Stimulated activated CD4-positive, alpha-beta T cell treated with anti-CD3 and anti-CD28 coated beads, Interleukin-1b, Interleukin-23, amount 100 ng/mL, for 24 hours (primary cell): ENCODE data around the gene TRAF2.
A peak's percentile ranks its signal among the peaks of the same experiment; 100 is the strongest.
"Not testable (repeated sequence)": the region's sequence is repeated elsewhere in the genome, so short reads cannot be mapped to it uniquely, and the experiment has no call there.

Source experiments
- DNase-seq, 4 experiments: peaks; one replicate each; pipeline ENCODE4 v3.0.0-alpha.2; 2020; ENCODE audit warnings: low read depth in 4 of 4, low spot score in 1 of 4

Gene TRAF2

GRCh38 chr9:136881691-136882108 is 4.6 kb upstream of the TRAF2 start:
- peak in 2 of 4 experiments; percentile 54 to 59 for DNase-seq

GRCh38 chr9:136882109-136882946 is 4.0 kb upstream of the TRAF2 start:
- DNase-seq = peak; percentile 65 to 92 (median 74)

GRCh38 chr9:136882947-136883283 is 3.4 kb upstream of the TRAF2 start:
- not testable (repeated sequence) for DNase-seq

DNA sequence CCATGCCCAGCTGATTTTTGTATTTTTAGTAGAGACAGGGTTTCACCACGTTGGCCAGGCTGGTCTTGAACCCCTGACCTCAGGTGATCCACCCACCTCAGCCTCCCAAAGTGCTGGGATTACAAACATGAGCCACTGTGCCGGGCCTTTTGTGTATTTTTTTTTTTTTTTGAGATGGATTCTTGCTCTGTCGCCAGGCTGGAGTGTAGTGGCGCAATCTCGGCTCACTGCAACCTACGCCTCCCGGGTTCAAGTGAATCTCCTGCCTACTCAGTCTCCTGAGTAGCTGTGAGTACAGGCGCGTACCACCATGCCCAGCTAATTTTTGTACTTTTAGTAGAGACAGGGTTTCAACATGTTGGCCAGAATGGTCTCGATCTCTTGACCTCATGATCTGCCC is 2.6 kb upstream of the TRAF2 start:
- DNase-seq = not testable (repeated sequence)

GRCh38 chr9:136886610-136887597 is 588 bp downstream of the TRAF2 start:
- DNase-seq = peak in 1 of 4 experiments; percentile 46

GRCh38 chr9:136888454-136888853 is 2.1 kb downstream of the TRAF2 start:
- DNase-seq = no peak

- DNase-seq = no peak
Measured at GRCh38 chr9:136889858-136890257, 3.5 kb downstream of the TRAF2 start.

DNA sequence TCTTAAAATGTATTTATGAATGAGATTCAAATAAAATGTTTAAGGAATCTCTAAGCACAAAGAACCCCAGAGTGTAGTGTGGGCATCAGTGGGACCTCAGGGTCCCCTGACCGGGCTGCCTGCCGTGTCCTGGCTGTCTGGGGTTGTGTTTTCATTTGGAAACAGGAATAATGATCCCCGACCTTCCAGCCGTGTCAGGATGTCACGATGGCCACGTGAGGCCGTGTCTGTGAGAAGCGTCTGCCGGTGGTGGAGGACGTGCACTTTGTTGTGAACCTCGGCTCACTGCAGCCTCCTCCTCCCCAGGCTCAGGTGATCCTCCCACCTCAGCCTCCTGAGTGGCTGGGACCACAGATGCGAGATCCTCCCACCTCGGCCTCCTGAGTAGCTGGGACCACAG is 4.3 kb downstream of the TRAF2 start:
- no peak for DNase-seq

- no peak for DNase-seq
Measured at GRCh38 chr9:136896027-136896426, 9.7 kb downstream of the TRAF2 start.

DNA sequence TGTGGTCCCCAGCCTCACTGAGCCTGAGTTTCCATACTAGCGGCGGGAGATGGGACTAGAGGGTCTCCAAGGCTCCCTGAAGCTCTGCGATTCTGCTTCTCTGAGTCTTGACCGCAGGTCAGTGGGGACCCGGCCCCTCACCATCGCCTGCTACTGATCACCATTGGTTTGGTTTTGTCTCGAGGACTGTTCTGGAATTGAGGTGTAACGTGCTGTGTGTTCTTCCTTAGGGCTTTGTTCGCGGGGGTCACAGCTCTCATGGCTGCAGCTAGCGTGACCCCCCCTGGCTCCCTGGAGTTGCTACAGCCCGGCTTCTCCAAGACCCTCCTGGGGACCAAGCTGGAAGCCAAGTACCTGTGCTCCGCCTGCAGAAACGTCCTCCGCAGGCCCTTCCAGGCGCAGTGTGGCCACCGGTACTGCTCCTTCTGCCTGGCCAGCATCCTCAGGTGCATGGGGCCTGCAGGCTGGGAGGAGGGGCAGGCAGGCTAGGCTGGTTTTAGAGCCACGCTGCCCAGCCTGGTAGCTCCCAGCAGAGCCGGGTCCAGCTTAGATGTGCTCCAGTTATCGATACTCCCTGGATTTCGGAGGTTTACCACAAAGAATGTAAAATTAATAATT is 12.3 kb downstream of the TRAF2 start:
- no peak for DNase-seq

- DNase-seq = no peak
Measured at GRCh38 chr9:136899196-136899595, 12.9 kb downstream of the TRAF2 start.

GRCh38 chr9:136900556-136900955 is 14.2 kb downstream of the TRAF2 start:
- DNase-seq = no peak

DNA sequence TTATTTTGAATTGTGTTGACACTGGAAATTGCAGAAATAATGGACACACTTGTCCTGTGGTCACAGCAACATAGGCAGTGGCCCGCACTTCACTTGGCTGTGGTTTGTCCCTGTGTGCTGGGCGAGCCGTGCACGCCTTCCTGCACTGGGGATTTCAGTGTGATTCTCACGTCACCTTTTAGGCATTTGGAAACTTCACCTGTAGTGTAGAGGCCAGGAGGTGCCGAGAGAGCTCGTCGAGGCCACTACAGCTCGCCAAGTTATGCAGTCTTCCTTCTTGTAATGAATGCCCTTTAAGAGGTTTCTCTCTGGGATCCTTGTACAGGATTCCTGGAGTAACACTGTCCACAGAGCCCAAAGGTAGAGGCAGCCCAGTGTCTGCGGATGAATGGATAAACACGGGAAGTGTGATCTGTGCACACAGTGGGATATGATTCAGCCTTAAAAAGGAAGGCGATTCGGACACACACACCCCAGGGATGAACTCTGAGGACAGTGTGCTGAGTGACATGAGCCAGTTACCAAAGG is 14.7 kb downstream of the TRAF2 start:
- DNase-seq = no peak

GRCh38 chr9:136901516-136902258 is 15.4 kb downstream of the TRAF2 start:
- peak; percentile 47 to 75 (median 54) for DNase-seq

DNA sequence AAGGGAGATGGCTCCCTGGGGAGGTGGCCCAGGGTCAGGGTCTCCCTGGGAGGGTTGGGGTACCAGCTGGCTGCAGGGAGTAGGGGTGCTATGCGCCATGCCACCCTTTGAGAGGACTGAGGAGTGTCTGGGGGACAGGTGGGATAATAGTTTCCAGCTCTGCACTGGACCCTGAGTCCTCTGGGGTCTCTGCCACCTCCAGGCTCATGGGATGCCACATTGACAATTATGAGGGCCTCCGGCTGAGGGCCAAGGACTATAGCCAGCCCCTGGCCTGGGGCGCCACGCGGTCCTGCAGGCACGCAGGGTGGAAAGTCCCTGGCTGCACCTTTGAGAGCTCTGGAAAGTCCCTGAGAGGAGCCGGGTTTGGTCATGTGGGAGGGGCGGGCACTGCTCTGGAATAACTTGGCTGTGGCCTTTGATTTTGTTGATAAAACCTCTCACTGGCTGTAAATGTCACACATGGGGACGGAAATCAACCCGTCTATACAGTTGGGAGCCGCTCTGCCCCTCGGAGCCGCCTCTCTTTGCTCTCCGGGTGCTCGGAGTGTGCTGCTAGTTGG is 16.0 kb downstream of the TRAF2 start:
- DNase-seq = peak; percentile 57 to 86 (median 72)

DNA sequence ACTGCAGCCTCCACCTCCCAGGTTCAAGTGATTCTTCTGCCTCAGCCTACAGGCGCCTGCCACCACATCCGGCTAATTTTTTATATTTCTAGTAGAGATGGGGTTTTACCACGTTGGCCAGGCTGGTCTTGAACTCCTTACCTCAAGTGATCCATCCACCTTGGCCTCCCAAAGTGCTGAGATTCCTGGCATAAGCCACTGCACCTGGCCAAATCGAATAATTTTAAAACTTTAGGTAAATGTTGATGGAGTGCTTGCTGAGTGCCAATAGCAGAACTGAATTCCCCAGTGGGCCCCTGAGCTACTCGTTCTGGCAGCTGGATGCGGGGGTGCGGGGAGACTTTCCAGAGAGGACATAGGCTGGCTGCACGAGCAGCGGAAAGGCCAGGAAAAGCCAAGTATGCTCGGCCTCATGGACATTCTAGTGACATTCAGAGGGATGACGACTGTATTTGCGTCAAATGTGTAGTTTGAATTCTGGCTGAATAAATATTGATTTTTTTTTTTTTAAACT is 16.8 kb downstream of the TRAF2 start:
- DNase-seq = no peak

DNA sequence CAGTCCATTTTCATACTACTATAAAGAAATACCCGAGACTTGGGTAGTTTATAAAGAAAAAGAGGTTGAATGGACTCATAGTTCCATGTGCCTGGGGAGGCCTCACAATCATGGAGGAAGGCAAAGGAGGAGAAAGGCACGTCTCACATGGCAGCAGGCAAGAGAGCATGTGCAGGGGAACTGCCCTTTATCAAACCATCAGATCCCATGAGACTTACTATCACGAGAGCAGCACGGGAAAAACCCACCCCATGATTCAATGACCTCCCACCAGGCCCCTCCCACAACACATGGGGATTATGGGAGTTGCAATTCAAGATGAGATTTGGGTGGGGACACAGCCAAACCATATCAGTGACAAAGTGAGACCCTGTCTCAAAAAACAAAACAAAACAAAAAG is 19.9 kb downstream of the TRAF2 start:
- no peak for DNase-seq

DNA sequence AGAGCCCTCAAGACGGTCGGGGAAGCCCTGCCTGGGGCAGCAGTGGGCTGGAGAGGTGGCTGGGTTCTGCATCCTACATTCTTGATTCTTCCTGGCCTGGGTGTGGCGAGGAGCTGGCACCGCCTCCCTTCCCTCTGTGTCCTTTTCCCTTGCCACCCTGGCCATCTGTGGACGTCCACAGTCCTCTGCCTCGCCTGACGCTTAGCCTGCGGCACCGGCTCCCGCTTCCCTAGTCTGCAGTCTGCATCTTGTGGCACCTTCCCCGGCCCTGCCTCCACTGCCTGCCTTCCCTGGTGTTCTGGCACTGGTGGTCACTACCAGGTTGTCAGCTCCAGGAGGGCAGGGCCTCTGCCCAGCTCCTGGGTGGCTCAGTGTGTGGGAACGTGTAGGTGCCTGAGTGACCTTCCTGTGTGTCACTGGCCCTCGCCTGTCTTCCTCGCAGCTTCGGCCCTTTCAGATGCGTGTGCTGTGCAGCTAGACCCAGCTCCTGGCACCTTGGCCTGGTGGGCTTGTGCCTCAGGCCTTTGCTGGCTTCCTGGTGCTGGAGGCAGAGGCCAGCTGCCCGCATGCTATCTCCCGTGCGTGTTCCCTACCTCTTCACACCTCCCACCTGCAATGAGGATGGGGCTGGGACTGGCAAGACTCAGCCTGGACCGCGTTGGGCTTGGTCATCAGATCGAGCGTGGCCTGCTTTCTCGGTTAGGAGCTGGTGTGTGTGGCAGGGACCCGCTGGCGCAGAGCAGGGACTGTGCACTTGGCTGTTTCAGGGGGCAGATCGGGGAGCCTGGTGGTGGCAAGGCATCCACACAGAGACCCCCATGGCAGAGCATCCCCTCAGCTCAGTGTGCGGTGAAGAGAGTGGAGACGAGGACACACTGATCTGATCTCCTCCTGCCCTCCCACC is 20.9 kb downstream of the TRAF2 start:
- DNase-seq = no peak
